CD14-positive monocyte (primary cell): ENCODE measurements around the gene DHRS3. TPM values are rescaled to one million over a fixed set of nuclear protein-coding genes. Genes with fewer than 3 reads are reported as not detected.

Source experiments
- DNase-seq, 3 donors: peaks; one replicate each; pipeline ENCODE4 v3.0.0-alpha.2; 2011 to 2022
- H2AFZ ChIP-seq: 2 replicates; pipeline ENCODE4 v1.6.0; 2012; ENCODE audit warnings: mild to moderate bottlenecking, low read depth, low read length, inconsistent platforms; ENCODE audit not compliant: insufficient read depth, poor library complexity, severe bottlenecking
- H3K27ac ChIP-seq, 2 donors: 1 replicate in 1 of 2; 2 replicates in 1 of 2; pipeline ENCODE4 v1.5.1; 2012 to 2013; ENCODE audit warnings: low read length in 2 of 2, control low read depth in 1 of 2, inconsistent platforms in 1 of 2, low read depth in 1 of 2, mild to moderate bottlenecking in 1 of 2
- H3K27me3 ChIP-seq, 2 donors: one replicate each; pipeline versions ENCODE4 v1.6.0 to v1.6.1; 2011 to 2013; ENCODE audit warnings: low read length in 2 of 2; ENCODE audit not compliant: control insufficient read depth in 2 of 2, insufficient read depth in 2 of 2
- H3K36me3 ChIP-seq, 2 donors: replicated peaks in 1 of 2; 1 replicate in 1 of 2; 2 replicates in 1 of 2; pipeline versions ENCODE4 v1.5.1 to v1.6.1; 2012 to 2013; ENCODE audit warnings: low read length in 2 of 2, control low read depth in 1 of 2, inconsistent platforms in 1 of 2, mild to moderate bottlenecking in 1 of 2; ENCODE audit not compliant: insufficient read depth in 2 of 2, control insufficient read depth in 1 of 2
- H3K4me1 ChIP-seq, 2 donors: 1 replicate in 1 of 2; 2 replicates in 1 of 2; pipeline versions ENCODE4 v1.5.1 to v1.6.1; 2012 to 2013; ENCODE audit warnings: low read length in 2 of 2, control low read depth in 1 of 2, inconsistent platforms in 1 of 2, mild to moderate bottlenecking in 1 of 2, moderate library complexity in 1 of 2; ENCODE audit not compliant: insufficient read depth in 2 of 2, control insufficient read depth in 1 of 2
- H3K4me2 ChIP-seq: replicated peaks from 2 replicates; pipeline ENCODE3; 2012; ENCODE audit warnings: low read length, moderate library complexity, mild to moderate bottlenecking; ENCODE audit not compliant: poor library complexity, severe bottlenecking; ENCODE audit errors: extremely low read depth
- H3K4me3 ChIP-seq, 3 experiments: fragments of 200-600 bp in 1 of 3; sonication (generic) in 1 of 3; replicated peaks in 1 of 3; 1 replicate in 2 of 3; 2 replicates in 1 of 3; pipeline ENCODE4 v1.5.1; 2011 to 2013; ENCODE audit warnings: low read length in 3 of 3, mild to moderate bottlenecking in 3 of 3, control low read depth in 2 of 3, low read depth in 2 of 3, inconsistent platforms in 1 of 3, moderate library complexity in 1 of 3
- H3K79me2 ChIP-seq: 2 replicates; pipeline ENCODE4 v1.6.0; 2012; ENCODE audit warnings: mild to moderate bottlenecking, control low read depth, inconsistent platforms, low read length, moderate library complexity; ENCODE audit not compliant: insufficient read depth
- H3K9ac ChIP-seq: 2 replicates; pipeline ENCODE4 v1.6.0; 2017; ENCODE audit warnings: low read length, mild to moderate bottlenecking; ENCODE audit not compliant: insufficient read depth, poor library complexity, severe bottlenecking
- H3K9me3 ChIP-seq, 2 donors: replicated peaks in 1 of 2; 1 replicate in 1 of 2; 2 replicates in 1 of 2; pipeline versions ENCODE4 v1.5.1 to v1.6.1; 2012 to 2013; ENCODE audit warnings: low read length in 2 of 2, control low read depth in 1 of 2; ENCODE audit not compliant: control insufficient read depth in 1 of 2, insufficient read depth in 1 of 2
- H4K20me1 ChIP-seq: 2 replicates; pipeline ENCODE4 v1.6.0; 2012; ENCODE audit warnings: mild to moderate bottlenecking, low read length, control low read depth, moderate library complexity; ENCODE audit not compliant: insufficient read depth
- H3K27ac Mint-ChIP-seq, 7 donors: one replicate each; pipeline ENCODE4 v1.8.0; 2020; ENCODE audit warnings: mild to moderate bottlenecking in 7 of 7, mixed read lengths in 7 of 7, moderate library complexity in 6 of 7, inconsistent platforms in 2 of 7
- H3K27me3 Mint-ChIP-seq, 3 donors: one replicate each; pipeline ENCODE4 v1.8.0; 2021 to 2022; ENCODE audit warnings: low read depth in 3 of 3, mild to moderate bottlenecking in 3 of 3, mixed read lengths in 3 of 3, moderate library complexity in 3 of 3, inconsistent platforms in 1 of 3
- H3K36me3 Mint-ChIP-seq, 2 donors: one replicate each; pipeline ENCODE4 v1.8.0; 2020; ENCODE audit warnings: mixed read lengths in 2 of 2, inconsistent platforms in 1 of 2, mild to moderate bottlenecking in 1 of 2
- H3K4me1 Mint-ChIP-seq: one replicate; pipeline ENCODE4 v1.8.0; 2020; ENCODE audit warnings: mild to moderate bottlenecking, mixed read lengths
- H3K4me3 Mint-ChIP-seq, 2 donors: one replicate each; pipeline ENCODE4 v1.8.0; 2020; ENCODE audit warnings: mild to moderate bottlenecking in 2 of 2, mixed read lengths in 2 of 2, moderate library complexity in 1 of 2
- H3K9me3 Mint-ChIP-seq, 7 donors: one replicate each; pipeline ENCODE4 v1.8.0; 2020 to 2022; ENCODE audit warnings: mixed read lengths in 7 of 7, mild to moderate bottlenecking in 6 of 7, moderate library complexity in 6 of 7, inconsistent platforms in 2 of 7
- CTCF ChIP-seq: fragments of 200-600 bp; IDR thresholded peaks from one replicate; pipeline ENCODE4 v1.8.0; 2022; ENCODE audit warnings: antibody characterized with exemption, mild to moderate bottlenecking
- WGBS: methylation state at CpG from one replicate; pipeline ENCODE4 v1.1.5; 2013; ENCODE audit warnings: missing lambda C conversion rate; ENCODE audit not compliant: insufficient coverage; 5-methylcytosine and 5-hydroxymethylcytosine counted together
- intact Hi-C, 2 donors: fragments of 100-400 bp; cut with micrococcal nuclease; formaldehyde crosslinking; loops; one replicate each; pipeline versions ENCODE4 v1.15.0 to v1.15.1; 2023
- polyA plus RNA-seq, 3 donors: library from polyadenylated mRNA; depleted of rRNA in 1 of 3; unstranded in 2 of 3; stranded (reverse) in 1 of 3; fragments of 300-500 nt in 2 of 3; fragments of >200 nt in 1 of 3; fragmentation: Illumina TruSeq in 2 of 3; gene quantifications; 1 replicate in 2 of 3; 2 replicates in 1 of 3; pipeline ENCODE4 v1.2.3, GENCODE V29; 2012 to 2021

The DHRS3 gene
- polyA plus RNA-seq, 3 donors = 0.23 to 0.59 (median 0.29) TPM

GRCh38 chr1:12621346-12622335 lies 3.6 kb upstream of the DHRS3 start:
- H3K27me3 ChIP-seq = peaks cover 0 to 30% of the 10 kb centered on the region in 2 donors
- H3K27ac Mint-ChIP-seq = no peak overlapping the region

More at GRCh38 chr1:12621346-12622335, 3.6 kb upstream of the DHRS3 start:
- Histone ChIP-seq H3K36me3 (no peaks in the 10 kb centered on the region), H3K4me2 (no peak overlapping the region), H3K27ac (no peak overlapping the region), H3K9me3 (no peaks in the 10 kb centered on the region), H3K4me1 (peaks cover 41 to 43% of the 10 kb centered on the region in 2 donors), H3K79me2 (no peaks in the 10 kb centered on the region), H3K9ac (no peak overlapping the region), H3K4me3 (no peak overlapping the region), H4K20me1 (no peaks in the 10 kb centered on the region), H2AFZ (no peak overlapping the region)
- intact Hi-C loops = no loop called here
- H3K36me3 Mint-ChIP-seq = peaks cover 5 to 11% of the 10 kb centered on the region in 2 donors
- no peak for TF ChIP-seq CTCF
- peaks cover 26 to 42% (median 34%) of the 10 kb centered on the region in 3 donors for H3K27me3 Mint-ChIP-seq
- H3K9me3 Mint-ChIP-seq = peaks cover 0 to 10% (median 5%) of the 10 kb centered on the region in 7 donors
- WGBS = 87% methylated on average over 15 of the region's 15 CpGs
- no peak for DNase-seq
- peak overlapping the region in 1 of 2 donors; percentile 18 for H3K4me3 Mint-ChIP-seq
- peaks cover 33% of the 10 kb centered on the region for H3K4me1 Mint-ChIP-seq
